Activated T-cell treated with anti-CD3 and anti-CD28 coated beads, Interleukin-2, amount 50 U/mL, for 24 hours (primary cell): ENCODE data around the gene NUBPL.
A peak's percentile ranks its signal among the peaks of the same experiment; 100 is the strongest.

Experiments used
- DNase-seq: peaks from one replicate; pipeline ENCODE4 v3.0.0-alpha.2; 2020
- H3K27ac Mint-ChIP-seq: 2 replicates; pipeline ENCODE4 v1.8.0; 2020; ENCODE audit warnings: mild to moderate bottlenecking, mixed read lengths
- H3K27me3 Mint-ChIP-seq: 2 replicates; pipeline ENCODE4 v1.8.0; 2020; ENCODE audit warnings: mixed read lengths
- H3K36me3 Mint-ChIP-seq: 2 replicates; pipeline ENCODE4 v1.8.0; 2020; ENCODE audit warnings: low read depth, mixed read lengths
- H3K4me1 Mint-ChIP-seq: 2 replicates; pipeline ENCODE4 v1.8.0; 2020; ENCODE audit warnings: low read depth, mixed read lengths
- H3K4me3 Mint-ChIP-seq: 2 replicates; pipeline ENCODE4 v1.8.0; 2020; ENCODE audit warnings: mild to moderate bottlenecking, moderate library complexity, mixed read lengths
- H3K9me3 Mint-ChIP-seq: 2 replicates; pipeline ENCODE4 v1.8.0; 2020; ENCODE audit warnings: mixed read lengths

NUBPL gene

DNA sequence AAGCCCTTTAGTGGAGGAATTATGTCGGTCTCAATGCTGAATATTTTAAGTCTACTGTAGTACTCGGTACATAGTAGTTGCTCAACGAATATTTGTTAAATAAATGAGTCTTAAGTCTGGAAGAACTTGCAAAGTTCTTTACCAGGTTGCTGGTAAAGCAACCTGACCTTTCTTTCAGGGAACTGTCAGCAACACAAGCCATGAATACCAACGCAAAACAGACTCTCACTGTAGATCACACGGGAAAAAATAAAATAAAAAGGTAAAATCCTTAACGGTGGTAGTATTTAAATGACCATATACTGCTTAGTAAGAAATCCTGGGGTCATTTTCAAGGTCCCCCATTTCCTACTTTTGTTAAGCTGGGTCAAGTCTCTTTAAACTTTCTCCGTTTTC is 447 bp upstream of the NUBPL start:
- Mint-ChIP-seq H3K27ac (peak overlapping the region; percentile 97), H3K9me3 (no peaks in the 10 kb centered on the region), H3K27me3 (peaks cover 16% of the 10 kb centered on the region), H3K36me3 (peaks cover 23% of the 10 kb centered on the region), H3K4me3 (peak overlapping the region; percentile 93), H3K4me1 (peaks cover 38% of the 10 kb centered on the region)
- DNase-seq, result no peak

DNA sequence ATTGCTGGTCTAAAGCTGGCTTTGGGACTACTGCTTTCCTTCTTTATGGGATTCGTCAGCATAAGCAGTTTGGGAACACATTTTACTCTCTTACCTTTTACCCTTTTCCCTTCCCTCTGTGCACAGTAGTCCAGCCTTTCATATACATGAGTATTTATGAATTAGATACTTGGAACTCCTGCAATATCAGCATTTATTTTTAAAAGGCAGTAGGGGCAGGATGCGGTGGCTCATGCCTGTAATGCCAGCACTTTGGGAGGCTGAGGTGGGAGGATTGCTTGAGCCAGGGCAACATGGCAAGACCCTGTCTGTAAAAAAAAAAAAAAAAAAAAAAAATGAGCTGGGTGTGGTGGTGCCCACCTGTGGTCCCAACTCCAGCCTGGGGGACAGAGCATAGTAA is 3.0 kb downstream of the NUBPL start:
- no peak overlapping the region for H3K4me3 Mint-ChIP-seq
- peaks cover 50% of the 10 kb centered on the region for H3K36me3 Mint-ChIP-seq
- no peak overlapping the region for H3K27ac Mint-ChIP-seq
- no peaks in the 10 kb centered on the region for H3K9me3 Mint-ChIP-seq
- H3K27me3 Mint-ChIP-seq, result no peaks in the 10 kb centered on the region
- peaks cover 50% of the 10 kb centered on the region for H3K4me1 Mint-ChIP-seq
- no peak for DNase-seq

DNA sequence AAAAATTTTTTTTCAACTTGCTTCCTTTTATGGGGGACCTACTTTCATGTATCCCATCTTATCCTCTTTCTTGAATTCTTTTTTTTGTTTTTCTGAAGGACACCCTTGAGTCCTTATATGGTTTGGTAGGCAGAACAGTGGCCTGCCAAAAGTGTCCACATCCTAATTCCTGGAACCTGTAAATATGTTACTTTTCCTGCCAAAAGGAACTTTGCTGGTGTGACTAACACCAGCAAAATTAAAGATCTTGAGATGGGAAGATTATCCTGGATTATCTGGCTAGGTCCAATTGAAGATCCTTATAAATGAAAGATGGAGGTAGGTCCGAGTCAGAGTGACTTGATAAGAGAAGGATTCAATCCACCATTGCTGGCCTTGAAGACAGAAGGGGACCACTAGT is 5.3 kb downstream of the NUBPL start:
- H3K9me3 Mint-ChIP-seq, result no peaks in the 10 kb centered on the region
- no peak overlapping the region for H3K27ac Mint-ChIP-seq
- no peaks in the 10 kb centered on the region for H3K27me3 Mint-ChIP-seq
- DNase-seq, result no peak
- H3K4me3 Mint-ChIP-seq, result no peak overlapping the region
- H3K36me3 Mint-ChIP-seq, result peaks cover 58% of the 10 kb centered on the region
- H3K4me1 Mint-ChIP-seq, result peaks cover 38% of the 10 kb centered on the region

DNA sequence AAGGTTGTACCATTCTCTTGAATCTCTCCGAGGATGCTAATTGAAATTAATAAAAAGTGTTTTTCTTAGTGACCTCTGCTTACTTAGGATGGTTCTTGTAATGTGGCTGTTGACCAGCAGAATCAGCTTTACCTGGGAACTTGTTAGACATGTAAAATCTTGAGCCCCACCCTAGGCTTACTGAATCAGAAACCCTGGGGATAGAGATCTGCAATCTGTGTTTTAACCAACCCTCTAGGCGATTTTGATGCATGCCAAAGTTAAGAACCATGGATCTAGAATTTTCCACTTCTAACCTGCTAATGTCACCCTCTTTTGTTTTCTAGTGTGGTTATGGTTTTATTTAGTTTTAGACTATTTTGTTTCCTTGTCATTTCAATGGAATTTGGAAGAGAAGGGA is 6.5 kb downstream of the NUBPL start:
- Mint-ChIP-seq H3K4me1 (peaks cover 31% of the 10 kb centered on the region), H3K4me3 (no peak overlapping the region), H3K9me3 (no peaks in the 10 kb centered on the region), H3K36me3 (peaks cover 61% of the 10 kb centered on the region), H3K27me3 (no peaks in the 10 kb centered on the region), H3K27ac (no peak overlapping the region)
- no peak for DNase-seq

DNA sequence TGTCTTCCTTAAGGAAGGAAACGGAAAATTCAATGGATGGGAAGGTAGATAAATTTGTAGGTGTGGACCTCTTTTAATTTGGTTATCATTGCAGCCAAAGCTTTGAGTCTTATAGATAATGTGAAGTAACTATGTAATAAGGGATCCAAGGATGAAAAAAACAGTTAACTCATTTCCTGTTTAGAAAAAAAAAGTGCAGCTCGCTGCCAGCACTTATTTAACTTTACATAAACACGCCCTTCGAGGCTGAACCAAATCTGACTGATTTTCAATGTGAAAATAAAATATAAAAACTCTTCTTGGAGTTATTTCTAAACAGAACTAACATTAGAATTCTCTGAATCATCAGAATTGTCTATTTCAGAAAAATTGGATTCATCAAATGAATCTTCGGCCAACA is 7.0 kb downstream of the NUBPL start:
- Mint-ChIP-seq H3K9me3 (no peaks in the 10 kb centered on the region), H3K36me3 (peaks cover 59% of the 10 kb centered on the region), H3K4me3 (no peak overlapping the region), H3K27ac (no peak overlapping the region), H3K27me3 (no peaks in the 10 kb centered on the region), H3K4me1 (peaks cover 25% of the 10 kb centered on the region)
- DNase-seq, result no peak

DNA sequence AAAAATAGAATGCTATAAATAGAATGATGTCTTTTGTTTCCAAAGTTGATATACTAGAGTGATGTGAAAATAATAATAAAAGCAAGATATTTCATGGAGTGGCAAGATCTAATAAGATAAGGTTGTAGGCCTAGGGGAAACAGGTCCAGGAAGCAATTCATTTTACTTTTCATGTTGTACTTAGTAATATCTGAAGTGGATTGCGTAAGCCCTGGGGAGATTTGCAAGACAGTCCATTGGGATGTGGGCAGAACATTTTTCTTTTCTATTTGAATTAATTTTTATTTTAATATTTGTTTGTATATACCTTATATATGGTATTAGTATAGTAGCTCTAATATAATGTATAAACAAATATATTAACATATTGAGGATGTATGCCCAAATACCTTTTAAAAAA is 7.5 kb downstream of the NUBPL start:
- peaks cover 58% of the 10 kb centered on the region for H3K36me3 Mint-ChIP-seq
- H3K27me3 Mint-ChIP-seq, result no peaks in the 10 kb centered on the region
- H3K4me1 Mint-ChIP-seq, result peaks cover 20% of the 10 kb centered on the region
- H3K27ac Mint-ChIP-seq, result no peak overlapping the region
- H3K9me3 Mint-ChIP-seq, result no peaks in the 10 kb centered on the region
- no peak overlapping the region for H3K4me3 Mint-ChIP-seq
- DNase-seq, result no peak

DNA sequence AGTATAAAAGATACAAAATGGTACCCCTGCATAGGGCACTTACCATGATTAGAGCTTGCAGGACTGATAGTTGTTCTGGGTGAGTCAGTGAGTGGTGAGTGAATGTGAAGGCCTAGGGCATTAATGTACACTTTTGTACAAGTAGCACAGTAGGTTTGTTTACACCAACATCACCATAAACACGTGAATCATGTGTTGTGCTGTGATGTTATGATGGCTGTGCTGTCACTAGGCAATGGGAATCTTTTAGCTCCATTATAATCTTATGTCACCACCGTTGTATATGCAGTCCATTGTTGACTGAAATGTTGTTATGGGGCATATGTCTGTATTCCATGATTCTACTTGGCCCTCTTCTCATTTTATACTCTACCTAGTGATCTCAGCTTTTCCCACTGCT is 11.8 kb downstream of the NUBPL start:
- Mint-ChIP-seq H3K4me3 (no peak overlapping the region), H3K27ac (no peak overlapping the region), H3K27me3 (no peaks in the 10 kb centered on the region), H3K9me3 (no peaks in the 10 kb centered on the region), H3K4me1 (peaks cover 15% of the 10 kb centered on the region), H3K36me3 (peaks cover 52% of the 10 kb centered on the region)
- DNase-seq, result no peak

DNA sequence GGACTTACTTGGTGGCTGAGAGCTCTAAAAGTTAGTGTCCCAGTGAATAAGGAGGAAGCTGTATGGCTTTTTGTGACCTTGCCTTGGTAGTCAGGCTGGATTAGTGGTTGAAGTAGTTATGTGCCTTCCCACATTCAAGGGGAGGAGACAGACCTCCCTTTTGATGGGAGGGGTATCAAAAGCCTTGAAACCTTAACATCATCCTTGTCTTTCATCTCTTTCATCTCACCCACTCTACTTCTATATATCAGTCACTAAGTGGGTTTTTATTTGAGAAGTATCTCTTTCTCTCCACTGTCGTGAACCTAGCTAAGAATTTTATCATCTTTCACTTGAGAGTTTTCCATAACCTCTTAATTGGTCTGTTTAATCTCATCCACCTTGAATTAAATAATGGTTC is 15.7 kb downstream of the NUBPL start:
- peaks cover 40% of the 10 kb centered on the region for H3K36me3 Mint-ChIP-seq
- no peaks in the 10 kb centered on the region for H3K27me3 Mint-ChIP-seq
- peaks cover 11% of the 10 kb centered on the region for H3K4me1 Mint-ChIP-seq
- no peak for DNase-seq
- H3K4me3 Mint-ChIP-seq, result no peak overlapping the region
- no peak overlapping the region for H3K27ac Mint-ChIP-seq
- H3K9me3 Mint-ChIP-seq, result no peaks in the 10 kb centered on the region

DNA sequence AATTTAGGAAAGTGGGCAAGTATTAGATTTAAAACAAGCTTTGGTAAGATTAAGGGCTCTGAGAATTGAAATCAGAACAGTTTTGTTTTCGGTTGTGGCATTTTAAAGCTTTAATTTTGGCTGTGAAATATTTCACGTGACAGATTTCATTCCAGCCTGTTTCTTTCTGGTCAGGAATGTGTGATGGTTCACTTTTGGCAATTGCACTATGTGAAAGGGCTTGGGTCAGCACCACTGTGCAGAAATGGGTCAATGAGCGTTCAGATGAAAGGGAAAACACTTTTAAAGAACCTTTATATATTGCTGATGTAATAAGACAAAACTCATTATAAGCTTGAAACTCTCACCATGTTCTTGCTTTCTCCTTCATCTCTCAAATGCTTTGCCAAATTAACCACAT is 17.1 kb downstream of the NUBPL start:
- Mint-ChIP-seq H3K4me1 (peaks cover 11% of the 10 kb centered on the region), H3K36me3 (peaks cover 35% of the 10 kb centered on the region), H3K9me3 (no peaks in the 10 kb centered on the region), H3K27ac (no peak overlapping the region), H3K27me3 (no peaks in the 10 kb centered on the region), H3K4me3 (no peak overlapping the region)
- no peak for DNase-seq

DNA sequence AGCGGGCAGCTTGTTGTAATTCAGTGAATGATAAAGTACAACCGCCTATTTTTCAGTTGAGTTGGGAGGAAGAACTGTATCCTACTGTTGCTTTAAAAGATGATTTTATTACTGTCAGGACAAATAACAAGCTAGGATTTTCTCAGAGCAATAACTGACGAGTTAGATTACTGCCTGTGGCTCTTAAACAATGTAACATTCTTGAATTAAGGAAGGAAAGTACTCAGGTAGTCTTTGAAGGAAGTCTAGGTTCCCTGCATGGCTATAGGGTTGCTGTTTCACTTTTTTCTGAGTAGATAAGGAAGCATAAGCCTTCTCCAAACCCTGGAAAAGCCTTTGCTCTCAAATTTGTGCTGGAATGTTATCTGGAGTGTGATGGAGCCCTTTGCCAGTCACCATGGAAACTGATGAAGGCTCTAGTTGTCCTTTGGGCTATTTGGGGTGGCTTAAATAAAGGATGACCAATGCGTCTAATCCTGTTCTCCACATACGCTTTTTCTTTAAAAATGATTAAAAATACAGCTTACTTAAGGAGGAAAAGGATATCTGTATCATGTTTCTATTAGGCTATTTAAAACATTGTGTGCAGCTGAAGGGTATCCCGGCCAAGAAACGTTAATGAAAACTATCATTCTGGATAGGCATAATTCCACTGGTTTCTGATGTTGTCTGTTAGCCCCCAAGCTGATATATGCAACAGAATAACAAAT is 17.7 kb downstream of the NUBPL start:
- Mint-ChIP-seq H3K27me3 (no peaks in the 10 kb centered on the region), H3K4me1 (peaks cover 11% of the 10 kb centered on the region), H3K27ac (no peak overlapping the region), H3K4me3 (no peak overlapping the region), H3K9me3 (no peaks in the 10 kb centered on the region), H3K36me3 (peaks cover 35% of the 10 kb centered on the region)
- no peak for DNase-seq

DNA sequence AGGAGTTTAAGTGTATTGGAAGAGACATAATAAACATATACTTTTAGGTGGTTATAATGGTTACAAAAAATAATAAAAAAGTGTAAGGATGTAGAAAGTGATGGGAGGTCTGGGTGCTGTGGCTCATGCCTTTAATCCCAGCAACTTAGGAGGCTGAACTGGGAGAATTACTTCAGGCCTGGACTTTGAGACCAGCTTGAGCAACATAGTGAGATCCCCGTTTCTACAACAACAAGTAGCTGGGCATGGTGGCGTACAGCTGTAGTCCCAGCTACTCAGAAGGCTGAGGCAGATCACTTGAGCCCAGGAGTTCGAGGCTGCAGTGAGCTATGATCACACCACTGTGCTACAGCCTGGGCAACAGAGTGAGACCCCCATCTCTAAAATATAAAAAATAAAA is 19.0 kb downstream of the NUBPL start:
- no peaks in the 10 kb centered on the region for H3K9me3 Mint-ChIP-seq
- H3K27me3 Mint-ChIP-seq, result no peaks in the 10 kb centered on the region
- peaks cover 38% of the 10 kb centered on the region for H3K36me3 Mint-ChIP-seq
- H3K4me1 Mint-ChIP-seq, result peaks cover 12% of the 10 kb centered on the region
- no peak for DNase-seq
- H3K4me3 Mint-ChIP-seq, result no peak overlapping the region
- H3K27ac Mint-ChIP-seq, result no peak overlapping the region

DNA sequence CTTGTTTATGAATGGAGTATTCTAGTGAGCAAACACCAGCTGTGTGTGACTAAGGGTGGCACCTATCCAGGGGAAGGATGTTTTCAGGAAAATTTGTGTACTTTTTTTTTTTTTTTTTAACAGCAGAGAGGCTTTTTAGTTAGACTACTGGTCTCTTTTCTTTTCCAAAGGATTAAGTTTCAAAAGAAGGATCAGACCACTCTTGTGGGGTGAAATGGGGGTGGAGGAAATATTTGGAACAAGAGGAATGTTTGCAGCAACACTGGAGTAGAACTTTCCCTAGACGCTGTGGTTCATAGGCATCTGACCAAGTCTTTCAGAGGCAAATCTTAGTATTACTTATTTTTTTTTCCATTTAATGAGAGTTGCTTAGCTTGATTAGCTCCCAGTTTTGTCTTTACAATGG is 21.1 kb downstream of the NUBPL start:
- no peaks in the 10 kb centered on the region for H3K9me3 Mint-ChIP-seq
- no peak overlapping the region for H3K4me3 Mint-ChIP-seq
- DNase-seq, result no peak
- peaks cover 8% of the 10 kb centered on the region for H3K4me1 Mint-ChIP-seq
- H3K36me3 Mint-ChIP-seq, result peaks cover 28% of the 10 kb centered on the region
- no peak overlapping the region for H3K27ac Mint-ChIP-seq
- no peaks in the 10 kb centered on the region for H3K27me3 Mint-ChIP-seq

DNA sequence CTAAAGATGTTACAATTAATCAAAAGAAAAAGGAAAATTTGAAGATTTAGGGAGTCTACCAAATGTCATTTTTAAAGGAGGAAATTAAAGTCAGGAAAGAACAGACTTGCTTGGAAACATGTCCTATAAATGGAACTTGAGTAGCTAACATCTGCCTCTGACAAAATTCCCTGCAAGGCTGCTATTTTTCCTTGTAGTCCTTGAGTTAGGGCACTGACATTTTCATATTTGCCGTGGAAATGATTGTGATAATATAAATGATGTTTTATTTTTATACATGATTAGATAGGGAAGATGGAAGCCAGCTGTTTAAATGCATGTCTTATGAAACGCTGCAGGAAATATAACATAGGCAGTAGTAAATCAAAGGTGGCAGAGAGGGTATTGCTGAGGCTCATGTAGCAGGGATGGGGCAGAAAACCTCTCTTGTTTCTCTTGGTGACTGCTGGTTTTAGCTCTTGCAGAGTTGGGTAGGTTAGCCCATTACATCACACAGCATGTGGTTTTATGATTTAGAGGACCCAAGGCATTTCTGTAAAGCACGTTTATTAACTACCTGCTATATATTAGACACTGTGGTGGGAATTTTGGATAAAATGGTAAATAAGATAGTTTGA is 21.7 kb downstream of the NUBPL start:
- Mint-ChIP-seq H3K27me3 (no peaks in the 10 kb centered on the region), H3K4me1 (peaks cover 7% of the 10 kb centered on the region), H3K9me3 (no peaks in the 10 kb centered on the region), H3K4me3 (no peak overlapping the region), H3K36me3 (peaks cover 22% of the 10 kb centered on the region), H3K27ac (no peak overlapping the region)
- DNase-seq, result no peak

DNA sequence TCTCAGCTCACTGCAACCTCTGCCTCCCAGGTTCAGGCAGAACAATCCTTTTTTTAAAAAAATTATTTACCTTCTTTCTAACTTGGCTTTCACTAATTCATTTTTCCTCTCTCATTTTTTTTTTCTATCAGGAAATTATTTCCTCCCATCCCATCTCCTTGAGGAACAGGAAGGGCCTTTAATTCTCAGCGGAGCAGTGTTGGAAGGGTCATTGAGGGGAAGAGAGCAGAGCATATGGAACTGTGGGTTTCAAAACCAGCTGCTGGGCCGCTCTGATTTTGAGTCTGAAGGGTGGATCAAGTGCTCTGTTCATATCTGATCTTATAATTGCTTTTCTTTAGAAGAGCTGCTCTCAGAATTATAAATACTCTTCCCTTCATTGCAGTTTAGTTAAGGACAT is 29.0 kb downstream of the NUBPL start:
- Mint-ChIP-seq H3K27ac (no peak overlapping the region), H3K27me3 (no peaks in the 10 kb centered on the region), H3K4me3 (no peak overlapping the region), H3K9me3 (no peaks in the 10 kb centered on the region), H3K36me3 (peaks cover 18% of the 10 kb centered on the region), H3K4me1 (peaks cover 5% of the 10 kb centered on the region)
- no peak for DNase-seq

DNA sequence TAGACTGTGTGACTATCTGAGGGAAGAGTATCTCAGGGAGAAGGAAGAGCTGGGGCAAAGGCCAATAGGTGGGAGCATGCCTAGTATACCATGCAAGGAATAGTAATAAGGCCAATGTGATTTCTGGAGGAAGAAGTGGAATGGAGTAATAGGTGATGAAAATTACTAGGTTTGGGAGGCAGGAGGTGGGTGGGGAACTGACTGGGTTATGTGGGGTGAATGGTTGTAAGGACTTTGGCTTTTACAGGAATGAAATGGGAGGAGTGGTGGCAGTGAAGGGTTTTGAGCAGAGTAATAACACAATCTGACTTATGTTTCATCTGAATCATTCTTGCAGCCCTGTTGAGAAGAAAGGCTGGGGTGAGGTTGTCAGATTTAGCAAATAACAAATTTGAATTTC is 30.9 kb downstream of the NUBPL start:
- no peaks in the 10 kb centered on the region for H3K9me3 Mint-ChIP-seq
- H3K36me3 Mint-ChIP-seq, result peaks cover 9% of the 10 kb centered on the region
- no peaks in the 10 kb centered on the region for H3K4me1 Mint-ChIP-seq
- H3K27me3 Mint-ChIP-seq, result no peaks in the 10 kb centered on the region
- H3K4me3 Mint-ChIP-seq, result no peak overlapping the region
- DNase-seq, result no peak
- H3K27ac Mint-ChIP-seq, result no peak overlapping the region
